Right lobe of liver (tissue), 4 donors: Measurements from ENCODE around the gene BLOC1S5.

Source experiments
- CTCF ChIP-seq, 4 donors: fragments of 200-600 bp in 3 of 4; fragments of 450-650 bp in 1 of 4; IDR thresholded peaks; one replicate each; pipeline versions ENCODE4 v1.5.1 to v1.8.0; 2016 to 2022; ENCODE audit warnings: antibody characterized with exemption in 4 of 4, mild to moderate bottlenecking in 2 of 4
- POLR2A ChIP-seq: fragments of 450-650 bp; IDR thresholded peaks from one replicate; pipeline ENCODE4 v1.6.1; 2017; ENCODE audit warnings: antibody characterized with exemption, mild to moderate bottlenecking
- donor health status: DM: no; HTN: no; CAD: no.
- donor health status: DM: no; HTN: no; CAD: no.
- donor health status: DM: no; HTN: yes; CAD: no.

- TF ChIP-seq CTCF (IDR thresholded peaks at IDR 0.05) (no peak), POLR2A (no peak)
These were observed 72.7 kb downstream of the BLOC1S5 start for GRCh38 chr6:7991536-7991935.
